Esophagus muscularis mucosa (tissue), 4 donors: ENCODE data around the gene ASB14. TPM values are rescaled to one million over a fixed set of nuclear protein-coding genes. Genes with fewer than 3 reads are reported as not detected.
"Not testable (repeated sequence)": the region's sequence is repeated elsewhere in the genome, so short reads cannot be mapped to it uniquely, and the experiment has no call there.

Source experiments
- DNase-seq: peaks from one replicate; pipeline ENCODE4 v3.0.0-alpha.2; 2017; ENCODE audit errors: extremely low spot score
- H3K27ac ChIP-seq, 4 donors: fragments of 200-600 bp; sonication (generic); replicated peaks in 1 of 4; 1 replicate in 3 of 4; 2 replicates in 1 of 4; pipeline ENCODE4 v1.5.1; 2016 to 2019; ENCODE audit warnings: mild to moderate bottlenecking in 1 of 4
- H3K27me3 ChIP-seq, 4 donors: fragments of 200-600 bp; sonication (generic); one replicate each; pipeline versions ENCODE4 v1.5.1 to v1.6.0; 2016 to 2019
- H3K36me3 ChIP-seq, 4 donors: fragments of 200-600 bp; sonication (generic); one replicate each; pipeline ENCODE4 v1.5.1; 2016 to 2019
- H3K4me1 ChIP-seq, 4 donors: fragments of 200-600 bp; sonication (generic); one replicate each; pipeline ENCODE4 v1.5.1; 2016 to 2019
- H3K4me3 ChIP-seq, 4 donors: fragments of 200-600 bp; sonication (generic); 1 replicate in 2 of 4; 2 replicates in 2 of 4; pipeline ENCODE4 v1.5.1; 2016 to 2019; ENCODE audit warnings: mild to moderate bottlenecking in 4 of 4, moderate library complexity in 1 of 4
- H3K9me3 ChIP-seq, 4 donors: fragments of 200-600 bp; sonication (generic); 1 replicate in 3 of 4; 2 replicates in 1 of 4; pipeline ENCODE4 v1.5.1; 2016 to 2019
- CTCF ChIP-seq, 3 experiments: fragments of 200-600 bp in 2 of 3; fragments of 450-650 bp in 1 of 3; sonication (generic) in 2 of 3; IDR thresholded peaks; one replicate each; pipeline ENCODE4 v1.5.1; 2017 to 2019; ENCODE audit warnings: antibody characterized with exemption in 3 of 3, mild to moderate bottlenecking in 2 of 3, moderate library complexity in 1 of 3
- EP300 ChIP-seq: sonication (generic); formaldehyde crosslinking; IDR thresholded peaks from one replicate; pipeline ENCODE4 v1.6.1; 2017; ENCODE audit warnings: antibody characterized with exemption
- POLR2A ChIP-seq: fragments of 450-650 bp; IDR thresholded peaks from one replicate; pipeline ENCODE4 v1.6.1; 2017; ENCODE audit warnings: antibody characterized with exemption, moderate library complexity, mild to moderate bottlenecking, low read depth
- POLR2AphosphoS5 ChIP-seq, 2 donors: sonication (generic); formaldehyde crosslinking; IDR thresholded peaks; one replicate each; pipeline ENCODE4 v1.6.1; 2017; ENCODE audit warnings: antibody characterized with exemption in 2 of 2
- WGBS: methylation state at CpG from one replicate; pipeline ENCODE4 v1.1.5; 2018; 5-methylcytosine and 5-hydroxymethylcytosine counted together
- intact Hi-C: fragments of 100-400 bp; cut with DNase I; formaldehyde crosslinking; loops from one replicate; pipeline ENCODE4 v1.15.1; 2023
- total RNA-seq, 4 donors: library from RNA; depleted of rRNA; stranded (reverse); fragments of >200 nt; gene quantifications; one replicate each; pipeline versions ENCODE4 v1.1.0 to v1.2.1, GENCODE V29; 2016

Gene ASB14
- not detected for total RNA-seq

GRCh38 chr3:57292159-57292896, at the start of gene ASB14:
TSS of gene ASB14 (minus strand) at chr3:57292685. CDS start at chr3:57292033, 652 bp downstream.
- WGBS, result 81% methylated on average over 1 of the region's 1 CpG
- no peak for DNase-seq
- no peak within 1 kb of the TSS for H3K4me3 ChIP-seq
- intact Hi-C loops, result no loop called here
- H3K27me3 ChIP-seq, result no peaks in the 10 kb centered on the region
- H3K9me3 ChIP-seq, result no peaks in the 10 kb centered on the region
- no peak within 1 kb of the TSS for H3K27ac ChIP-seq
- TF ChIP-seq POLR2A (no peak), EP300 (no peak), POLR2AphosphoS5 (IDR thresholded peaks at IDR 0.05) (no peak), CTCF (IDR thresholded peaks at IDR 0.05) (no peak)
- H3K36me3 ChIP-seq, result no peaks in the 10 kb centered on the region
- H3K4me1 ChIP-seq, result no peaks in the 10 kb centered on the region

- H3K36me3 ChIP-seq, H3K4me3 ChIP-seq, H3K9me3 ChIP-seq, H3K27me3 ChIP-seq, H3K27ac ChIP-seq, DNase-seq, H3K4me1 ChIP-seq, intact Hi-C loops: not testable (repeated sequence)
- WGBS, result 63% methylated on average over 6 of the region's 7 CpGs
Observed at GRCh38 chr3:57339071-57339642, 46.7 kb upstream of the ASB14 start.

DNA sequence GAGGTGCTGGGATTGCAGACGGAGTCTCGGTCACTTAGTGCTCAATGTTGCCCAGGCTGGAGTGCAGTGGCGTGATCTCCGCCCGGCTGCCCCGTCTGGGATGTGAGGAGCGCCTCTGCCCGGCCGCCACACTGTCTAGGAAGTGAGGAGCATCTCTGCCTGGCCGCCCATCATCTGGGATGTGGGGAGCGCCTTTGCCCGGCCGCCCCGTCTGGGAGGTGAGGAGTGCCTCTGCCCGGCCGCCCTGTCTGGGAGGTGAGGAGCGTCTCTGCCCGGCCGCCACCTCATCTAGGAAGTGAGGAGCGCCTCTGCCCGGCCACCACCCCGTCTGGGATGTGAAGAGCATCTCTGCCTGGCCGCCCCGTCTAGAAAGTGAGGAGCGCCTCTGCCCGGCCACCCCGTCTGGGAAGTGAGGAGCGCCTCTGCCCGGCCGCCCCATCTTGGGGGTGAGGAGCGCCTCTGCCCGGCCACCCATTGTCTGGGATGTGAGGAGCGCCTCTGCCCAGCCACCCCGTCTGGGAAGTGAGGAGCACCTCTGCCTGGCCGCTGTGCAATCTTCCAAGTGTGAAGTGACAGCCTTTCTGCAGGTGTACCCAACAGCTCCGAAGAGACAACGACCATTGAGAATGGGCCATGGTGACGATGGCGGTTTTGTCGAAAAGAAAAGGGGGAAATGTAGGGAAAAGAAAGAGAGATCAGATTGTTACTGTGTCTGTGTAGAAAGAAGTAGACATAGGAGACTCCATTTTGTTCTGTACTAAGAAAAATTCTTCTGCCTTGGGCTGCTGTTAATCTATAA, 46.0 kb upstream of the ASB14 start:
- H3K9me3 ChIP-seq, H3K4me1 ChIP-seq, H3K4me3 ChIP-seq, H3K36me3 ChIP-seq, intact Hi-C loops, DNase-seq, H3K27me3 ChIP-seq, H3K27ac ChIP-seq: not testable (repeated sequence)
- WGBS, result 97% methylated on average over 16 of the region's 40 CpGs

DNA sequence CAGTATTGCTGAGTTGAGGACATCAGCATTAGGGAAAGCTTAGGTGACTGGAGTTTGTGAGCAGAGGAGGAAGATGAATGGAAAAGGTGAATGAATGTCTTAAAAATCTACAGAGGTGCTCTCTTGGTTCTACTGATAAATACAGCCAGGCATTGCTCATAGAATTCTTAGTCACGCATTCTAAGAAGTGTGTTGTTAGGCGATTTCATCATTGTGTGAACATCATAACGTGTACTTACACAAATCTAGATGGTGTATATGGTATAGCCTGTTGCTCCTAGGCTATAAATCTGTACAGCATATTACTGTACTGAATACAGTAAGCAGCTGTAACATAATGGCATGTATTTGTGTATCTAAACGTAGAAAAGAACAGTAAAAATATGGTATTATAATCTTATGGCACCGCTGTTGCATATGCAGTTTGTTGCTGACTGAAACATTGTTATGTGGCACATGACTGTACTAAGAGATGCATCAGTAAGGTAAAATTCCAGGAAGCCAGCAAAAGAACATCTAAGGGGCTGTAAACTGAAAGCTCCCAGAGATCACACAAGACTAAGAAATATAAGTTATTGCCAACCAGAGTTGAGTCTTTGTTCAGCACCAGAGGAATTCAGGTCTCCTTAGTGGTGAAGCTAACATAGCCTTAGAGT, 42.9 kb upstream of the ASB14 start:
- intact Hi-C loops, result no loop called here
- TF ChIP-seq POLR2A (no peak), POLR2AphosphoS5 (IDR thresholded peaks at IDR 0.05) (no peak), EP300 (no peak), CTCF (IDR thresholded peaks at IDR 0.05) (no peak)
- Histone ChIP-seq H3K9me3 (no peaks in the 10 kb centered on the region), H3K27ac (no peak overlapping the region), H3K4me1 (no peaks in the 10 kb centered on the region), H3K4me3 (no peak overlapping the region), H3K27me3 (no peaks in the 10 kb centered on the region), H3K36me3 (no peaks in the 10 kb centered on the region)
- no peak for DNase-seq
- 86% methylated on average over 5 of the region's 5 CpGs for WGBS

GRCh38 chr3:57331078-57331610, 38.7 kb upstream of the ASB14 start:
- Histone ChIP-seq H3K9me3 (no peaks in the 10 kb centered on the region), H3K27ac (no peak overlapping the region), H3K36me3 (no peaks in the 10 kb centered on the region), H3K27me3 (no peaks in the 10 kb centered on the region), H3K4me1 (no peaks in the 10 kb centered on the region), H3K4me3 (no peak overlapping the region)
- DNase-seq, result no peak
- TF ChIP-seq POLR2A, result no peak
- no peak for TF ChIP-seq CTCF (IDR thresholded peaks at IDR 0.05)
- no peak for TF ChIP-seq EP300
- TF ChIP-seq POLR2AphosphoS5 (IDR thresholded peaks at IDR 0.05), result no peak
- 83% methylated on average over 3 of the region's 3 CpGs for WGBS
- intact Hi-C loops, result no loop called here

DNA sequence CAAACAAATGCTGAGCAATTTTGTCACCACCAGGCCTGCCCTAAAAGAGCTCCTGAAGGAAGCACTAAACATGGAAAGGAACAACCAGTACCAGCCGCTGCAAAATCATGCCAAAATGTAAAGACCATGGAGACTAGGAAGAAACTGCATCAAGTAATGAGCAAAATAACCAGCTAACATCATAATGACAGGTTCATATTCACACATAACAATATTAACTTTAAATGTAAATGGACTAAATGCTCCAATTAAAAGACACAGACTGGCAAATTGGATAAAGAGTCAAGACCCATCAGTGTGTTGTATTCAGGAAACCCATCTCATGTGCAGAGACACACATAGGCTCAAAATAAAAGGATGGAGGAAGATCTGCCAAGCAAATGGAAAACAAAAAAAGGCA, 34.0 kb upstream of the ASB14 start:
- intact Hi-C loops, H3K9me3 ChIP-seq, H3K27me3 ChIP-seq, H3K36me3 ChIP-seq, H3K4me1 ChIP-seq, H3K4me3 ChIP-seq, H3K27ac ChIP-seq, DNase-seq: not testable (repeated sequence)
- WGBS, result 100% methylated on average over 1 of the region's 1 CpG
